ENCODE measurements around the gene IFT81.

Gene IFT81

GRCh38 chr12:110159671-110160245 is 35.6 kb downstream of the IFT81 start:
- no peak for DNase-seq

GRCh38 chr12:110165540-110166159 is 41.5 kb downstream of the IFT81 start:
- no peak for DNase-seq

GRCh38 chr12:110168732-110169455 is 44.7 kb downstream of the IFT81 start:
- DNase-seq: no peak

- DNase-seq: no peak
These were observed 46.5 kb downstream of the IFT81 start for GRCh38 chr12:110170535-110171185.

GRCh38 chr12:110171186-110171538 is 47.0 kb downstream of the IFT81 start:
- DNase-seq: no peak

GRCh38 chr12:110171636-110172035 is 47.5 kb downstream of the IFT81 start:
- no peak for DNase-seq

- DNase-seq: no peak
These were observed 50.3 kb downstream of the IFT81 start for GRCh38 chr12:110174373-110174996.

GRCh38 chr12:110175201-110175600 is 51.0 kb downstream of the IFT81 start:
- no peak for DNase-seq

GRCh38 chr12:110176745-110177144 is 52.6 kb downstream of the IFT81 start:
- no peak for DNase-seq

GRCh38 chr12:110179291-110179690 is 55.1 kb downstream of the IFT81 start:
- no peak for DNase-seq

GRCh38 chr12:110180591-110181005 is 56.4 kb downstream of the IFT81 start:
- no peak for DNase-seq

GRCh38 chr12:110182281-110182680 is 58.1 kb downstream of the IFT81 start:
- no peak for DNase-seq

GRCh38 chr12:110183386-110183785 is 59.2 kb downstream of the IFT81 start:
- no peak for DNase-seq

- DNase-seq: no peak
These were observed 61.5 kb downstream of the IFT81 start for GRCh38 chr12:110185626-110186025.

- DNase-seq: no peak
These were observed 61.9 kb downstream of the IFT81 start for GRCh38 chr12:110186059-110186458.

GRCh38 chr12:110193196-110193595 is 69.0 kb downstream of the IFT81 start:
- no peak for DNase-seq

GRCh38 chr12:110197003-110197402 is 72.8 kb downstream of the IFT81 start:
- DNase-seq: no peak

GRCh38 chr12:110198386-110198785 is 74.2 kb downstream of the IFT81 start:
- no peak for DNase-seq

GRCh38 chr12:110199339-110200123 is 75.4 kb downstream of the IFT81 start:
- no peak for DNase-seq

- no peak for DNase-seq
These were observed 75.9 kb downstream of the IFT81 start for GRCh38 chr12:110200124-110200417.

- DNase-seq: no peak
These were observed 77.8 kb downstream of the IFT81 start for GRCh38 chr12:110201995-110202394.

- DNase-seq: no peak
These were observed 79.4 kb downstream of the IFT81 start for GRCh38 chr12:110203546-110203945.

- DNase-seq: no peak
These were observed 81.8 kb downstream of the IFT81 start for GRCh38 chr12:110205931-110206330.

Data from CD4-positive, alpha-beta T cell treated with Interferon alpha-2 for 1 hour (primary cell).